Measurements from ENCODE around the gene KRTAP12-3.

DNA sequence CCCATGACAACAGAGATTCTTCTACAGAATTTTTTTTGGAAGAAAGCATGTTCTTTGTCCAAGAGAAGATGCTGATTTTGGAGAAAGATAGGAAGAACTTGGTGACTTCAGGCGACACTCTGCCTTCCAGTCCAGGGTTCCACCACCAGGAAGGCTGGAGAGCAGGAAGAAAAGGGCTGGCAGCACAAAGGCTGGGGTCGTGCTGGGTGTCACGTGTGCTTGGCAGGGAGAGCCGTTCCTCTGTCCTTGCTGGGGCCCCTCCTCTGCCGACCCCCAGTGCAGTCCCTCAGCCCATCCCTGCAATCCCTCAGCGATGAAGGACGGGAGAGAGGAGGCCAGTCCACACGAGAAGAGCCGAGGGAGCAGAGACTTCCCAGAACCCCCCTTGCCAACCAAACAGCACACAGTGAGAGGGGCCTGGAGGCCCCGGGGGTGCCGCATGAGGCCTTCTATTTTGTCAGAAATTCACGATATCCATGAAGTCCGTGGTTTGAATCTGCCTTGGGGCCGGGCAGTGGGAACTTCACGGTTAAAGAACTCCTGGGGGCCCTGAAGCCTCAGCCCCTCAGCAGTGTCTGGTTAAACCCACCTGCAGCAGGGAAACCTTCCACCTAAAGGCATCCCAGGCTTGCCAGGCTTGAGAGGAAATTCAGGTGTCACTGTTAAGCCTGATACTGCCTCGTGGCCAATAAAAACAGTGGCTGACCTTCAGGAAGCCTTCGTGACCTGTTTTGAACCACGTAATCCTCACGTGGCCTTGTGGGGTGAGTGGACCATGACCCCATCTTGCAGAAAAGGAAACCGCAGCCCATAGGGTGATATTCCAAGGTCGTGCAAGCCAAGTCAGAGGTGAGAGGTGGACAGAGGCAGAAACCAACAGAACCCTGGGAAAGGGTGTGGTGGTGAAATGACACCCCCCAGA is 42.6 kb downstream of the KRTAP12-3 start:
- TF ChIP-seq POLR2AphosphoS5 (IDR thresholded peaks at IDR 0.05; ENCODE audit: borderline replicate concordance, low read depth, low read length) (no peak), EZH2 (IDR thresholded peaks at IDR 0.05) (no peak)

Data from SK-N-MC (cell line).